Naive thymus-derived CD8-positive, alpha-beta T cell (primary cell): ENCODE data around the gene SLC39A6. TPM values are rescaled to one million over a fixed set of nuclear protein-coding genes. Genes with fewer than 3 reads are reported as not detected.
"Not testable (repeated sequence)": the region's sequence is repeated elsewhere in the genome, so short reads cannot be mapped to it uniquely, and the experiment has no call there.

ENCODE experiments used
- ATAC-seq, 2 donors: fragments of 150-1000 bp; cut with Tn5 transposase in 1 of 2; sonication (Bioruptor Pico), chemical (Tn5 transposase) in 1 of 2; 1 replicate in 1 of 2; 2 replicates in 1 of 2; pipeline ENCODE4 v1.10.0; 2021; ENCODE audit warnings: mild to moderate bottlenecking in 2 of 2, moderate library complexity in 2 of 2
- POLR2A ChIA-PET: fragments of 350-600 bp; sonication (Branson Sonifier 250); formaldehyde crosslinking; loops from one replicate; lab custom pipeline; 2021; ENCODE audit warnings: antibody characterized with exemption; lab: Charles Lee
- DNase-seq, 10 donors: peaks; one replicate each; pipeline versions ENCODE4 v3.0.0 to v3.0.0-alpha.2; 2020 to 2022
- H3K27ac Mint-ChIP-seq, 10 donors: one replicate each; pipeline ENCODE4 v1.8.0; 2020 to 2022; ENCODE audit warnings: mild to moderate bottlenecking in 10 of 10, mixed read lengths in 10 of 10, moderate library complexity in 4 of 10, inconsistent platforms in 1 of 10
- H3K27me3 Mint-ChIP-seq, 5 donors: one replicate each; pipeline ENCODE4 v1.8.0; 2021 to 2022; ENCODE audit warnings: mixed read lengths in 5 of 5
- H3K36me3 Mint-ChIP-seq, 3 donors: one replicate each; pipeline ENCODE4 v1.8.0; 2020 to 2022; ENCODE audit warnings: mixed read lengths in 3 of 3, mild to moderate bottlenecking in 2 of 3, inconsistent platforms in 1 of 3
- H3K4me1 Mint-ChIP-seq, 4 donors: one replicate each; pipeline ENCODE4 v1.8.0; 2021 to 2022; ENCODE audit warnings: mixed read lengths in 4 of 4
- H3K4me3 Mint-ChIP-seq, 10 donors: one replicate each; pipeline ENCODE4 v1.8.0; 2020 to 2022; ENCODE audit warnings: mild to moderate bottlenecking in 10 of 10, mixed read lengths in 10 of 10, moderate library complexity in 6 of 10, inconsistent platforms in 1 of 10
- H3K9me3 Mint-ChIP-seq, 9 donors: one replicate each; pipeline ENCODE4 v1.8.0; 2020 to 2022; ENCODE audit warnings: mixed read lengths in 9 of 9, mild to moderate bottlenecking in 3 of 9, inconsistent platforms in 1 of 9, moderate library complexity in 1 of 9
- polyA plus RNA-seq, 3 donors: library from polyadenylated mRNA; unstranded; fragments of 300-500 nt; fragmentation: Illumina TruSeq; gene quantifications; one replicate each; pipeline ENCODE4 v1.2.3, GENCODE V29; 2021
- total RNA-seq, 8 experiments: library from RNA in 2 of 8; stranded (reverse) in 2 of 8; gene quantifications; one replicate each; pipeline ENCODE4 v1.2.3 and lab custom pipeline; 2021 to 2026

The SLC39A6 gene
- total and polyA plus RNA-seq, 5 experiments from 2014 or later, result 22.2 to 25.3 (median 22.9) TPM

DNA sequence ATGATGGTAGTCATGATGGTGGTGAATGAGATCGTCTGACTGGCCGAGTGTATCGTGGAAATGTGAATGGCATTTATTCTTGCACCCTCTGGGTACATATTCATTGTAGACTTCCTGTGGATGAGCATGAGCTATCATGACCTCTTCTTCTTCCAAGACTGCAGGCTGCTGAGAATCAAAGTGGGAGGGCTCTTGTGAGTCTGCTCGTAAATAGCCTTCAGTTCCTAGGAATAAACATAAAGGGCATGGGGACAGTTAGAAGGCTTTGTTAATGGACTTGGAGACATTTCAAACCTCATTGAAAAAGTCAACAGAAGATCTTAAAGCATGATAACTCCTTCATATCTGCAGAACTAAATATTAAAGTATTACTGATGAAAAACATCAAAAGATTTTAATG is 14.9 kb downstream of the SLC39A6 start:
- no peaks in the 10 kb centered on the region for H3K9me3 Mint-ChIP-seq
- no peak for ATAC-seq
- H3K4me1 Mint-ChIP-seq, result peaks cover 0 to 2% (median 0%) of the 10 kb centered on the region in 4 donors
- no peak overlapping the region for H3K4me3 Mint-ChIP-seq
- POLR2A ChIA-PET, result interaction anchor here (1.2 kb wide), 1 partner anchor 14 kb away, joined by 3 read pairs; the partner anchor contains the start of gene SLC39A6
- H3K27me3 Mint-ChIP-seq, result no peaks in the 10 kb centered on the region
- peaks cover 13 to 85% (median 41%) of the 10 kb centered on the region in 3 donors for H3K36me3 Mint-ChIP-seq
- DNase-seq, result no peak
- peak overlapping the region in 1 of 10 donors; percentile 48 for H3K27ac Mint-ChIP-seq

DNA sequence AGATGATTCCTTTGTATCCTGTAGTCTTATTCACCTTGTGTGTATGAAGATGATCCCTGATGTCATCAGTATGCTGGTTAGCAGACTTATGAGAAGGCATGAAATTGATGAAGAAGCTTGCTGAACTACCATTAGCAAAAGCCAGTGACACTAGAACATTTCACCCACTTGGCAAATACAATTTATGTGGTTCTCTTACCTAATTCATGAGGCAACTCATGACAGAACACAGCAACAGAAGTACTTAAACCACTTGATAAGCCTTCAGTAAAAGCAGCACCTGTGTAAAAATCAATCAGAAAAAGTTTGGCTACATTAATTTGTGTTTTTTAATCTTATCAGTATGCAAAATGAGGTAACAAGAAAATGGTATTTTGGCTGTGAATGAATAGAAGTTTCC is 16.8 kb downstream of the SLC39A6 start:
- H3K27ac Mint-ChIP-seq, result no peak overlapping the region
- DNase-seq (no peak), ATAC-seq (no peak)
- H3K9me3 Mint-ChIP-seq, result no peaks in the 10 kb centered on the region
- H3K36me3 Mint-ChIP-seq, result peaks cover 13 to 85% (median 45%) of the 10 kb centered on the region in 3 donors
- H3K4me3 Mint-ChIP-seq, result no peak overlapping the region
- POLR2A ChIA-PET, result no interaction called here
- peaks cover 0 to 2% (median 0%) of the 10 kb centered on the region in 4 donors for H3K4me1 Mint-ChIP-seq
- no peaks in the 10 kb centered on the region for H3K27me3 Mint-ChIP-seq

DNA sequence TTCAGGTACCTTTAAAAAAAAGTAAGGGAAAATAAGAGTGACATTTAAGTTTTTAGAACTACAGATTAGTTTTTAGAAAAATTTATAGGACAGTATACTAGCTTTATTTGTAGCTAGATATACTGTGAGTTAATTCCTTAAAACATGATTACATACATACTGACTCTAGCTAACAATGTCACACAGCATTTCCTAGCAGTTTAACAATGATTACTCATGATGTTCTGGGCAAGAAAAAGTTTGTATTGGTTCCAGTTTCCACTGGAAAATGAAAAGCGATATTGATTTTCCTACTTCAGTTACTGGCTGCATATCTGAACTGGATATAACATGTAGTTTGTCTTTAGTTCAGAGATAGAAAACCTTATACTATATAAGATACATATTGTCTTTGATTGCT is 19.4 kb downstream of the SLC39A6 start:
- POLR2A ChIA-PET, result no interaction called here
- ATAC-seq (no peak), DNase-seq (no peak)
- no peak overlapping the region for H3K27ac Mint-ChIP-seq
- H3K4me1 Mint-ChIP-seq, result peaks cover 0 to 2% (median 0%) of the 10 kb centered on the region in 4 donors
- H3K4me3 Mint-ChIP-seq, result no peak overlapping the region
- no peaks in the 10 kb centered on the region for H3K9me3 Mint-ChIP-seq
- no peaks in the 10 kb centered on the region for H3K27me3 Mint-ChIP-seq
- peaks cover 4 to 61% (median 38%) of the 10 kb centered on the region in 3 donors for H3K36me3 Mint-ChIP-seq

DNA sequence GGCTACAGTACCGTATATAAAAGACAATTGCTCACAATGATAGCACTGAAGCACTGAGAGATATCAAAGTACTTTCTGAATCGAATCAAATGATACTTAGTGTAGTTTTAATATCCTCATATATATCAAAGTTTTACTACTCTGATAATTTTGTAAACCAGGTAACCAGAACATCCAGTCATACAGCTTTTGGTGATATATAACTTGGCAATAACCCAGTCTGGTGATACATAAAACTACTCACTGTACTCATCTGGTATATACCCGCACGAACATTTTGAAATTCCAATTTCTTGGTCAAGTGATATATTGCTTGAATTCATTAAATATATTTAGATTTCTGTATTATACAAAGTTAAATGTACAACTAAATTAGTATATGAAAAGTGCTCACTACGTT is 20.5 kb downstream of the SLC39A6 start:
- POLR2A ChIA-PET, result no interaction called here
- ATAC-seq, result no peak
- peaks cover 0 to 2% (median 0%) of the 10 kb centered on the region in 4 donors for H3K4me1 Mint-ChIP-seq
- H3K36me3 Mint-ChIP-seq, result peaks cover 0 to 50% (median 30%) of the 10 kb centered on the region in 3 donors
- H3K9me3 Mint-ChIP-seq, result no peaks in the 10 kb centered on the region
- no peak for DNase-seq
- no peak overlapping the region for H3K4me3 Mint-ChIP-seq
- no peak overlapping the region for H3K27ac Mint-ChIP-seq
- no peaks in the 10 kb centered on the region for H3K27me3 Mint-ChIP-seq

DNA sequence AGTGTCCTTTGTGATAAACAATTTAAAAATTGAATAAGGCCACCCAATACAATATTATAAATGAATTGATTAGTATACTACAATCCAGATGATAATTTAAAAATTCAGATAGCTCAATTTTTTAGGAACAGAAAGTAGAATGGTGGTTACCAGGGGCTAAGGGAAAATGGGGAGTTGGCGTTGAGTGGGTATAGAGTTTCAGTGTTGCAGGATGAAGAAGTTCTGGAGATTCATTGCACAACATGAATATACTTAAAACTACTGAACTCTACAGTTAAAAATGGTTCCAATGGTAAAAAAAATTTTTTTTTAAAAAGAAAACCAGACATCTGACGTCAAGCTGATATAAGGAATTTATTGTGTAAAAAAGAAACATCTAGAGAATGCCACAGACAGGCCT is 20.9 kb downstream of the SLC39A6 start:
- H3K4me1 Mint-ChIP-seq, result peaks cover 0 to 2% (median 0%) of the 10 kb centered on the region in 4 donors
- POLR2A ChIA-PET, result no interaction called here

DNA sequence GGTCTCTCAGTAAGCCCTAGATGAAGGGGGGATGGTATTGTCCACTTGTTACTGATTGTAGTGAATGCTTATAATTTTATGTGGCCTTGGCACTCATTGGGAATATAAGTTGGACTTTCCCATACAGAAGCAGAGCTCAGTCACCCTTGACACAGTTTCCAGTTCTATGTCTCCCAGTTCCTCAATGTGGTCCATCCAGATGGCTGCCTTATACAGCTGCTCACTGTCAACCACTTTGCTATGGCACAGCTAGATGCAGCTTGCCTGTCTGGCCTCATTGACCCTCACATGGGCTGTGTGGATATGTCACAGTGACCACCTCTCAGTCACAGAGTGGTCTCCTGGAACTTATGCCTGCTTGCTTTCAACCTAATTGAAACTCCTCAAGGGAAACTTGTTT is 21.7 kb downstream of the SLC39A6 start:
- Mint-ChIP-seq H3K27me3 (no peaks in the 10 kb centered on the region), H3K27ac (no peak overlapping the region), H3K36me3 (peaks cover 0 to 40% (median 23%) of the 10 kb centered on the region in 3 donors), H3K4me1 (peaks cover 0 to 2% (median 0%) of the 10 kb centered on the region in 4 donors), H3K4me3 (no peak overlapping the region), H3K9me3 (peaks cover 0 to 8% (median 0%) of the 10 kb centered on the region in 9 donors)
- ATAC-seq, result no peak
- POLR2A ChIA-PET, result no interaction called here
- no peak for DNase-seq

More for the DNA sequence above, 20.9 kb downstream of the SLC39A6 start:
- Mint-ChIP-seq H3K4me3 (no peak overlapping the region), H3K36me3 (peaks cover 0 to 48% (median 29%) of the 10 kb centered on the region in 3 donors), H3K27ac (no peak overlapping the region), H3K9me3 (peaks cover 0 to under 1% (median 0%) of the 10 kb centered on the region in 9 donors), H3K27me3 (no peaks in the 10 kb centered on the region)
- ATAC-seq (no peak), DNase-seq (no peak)

DNA sequence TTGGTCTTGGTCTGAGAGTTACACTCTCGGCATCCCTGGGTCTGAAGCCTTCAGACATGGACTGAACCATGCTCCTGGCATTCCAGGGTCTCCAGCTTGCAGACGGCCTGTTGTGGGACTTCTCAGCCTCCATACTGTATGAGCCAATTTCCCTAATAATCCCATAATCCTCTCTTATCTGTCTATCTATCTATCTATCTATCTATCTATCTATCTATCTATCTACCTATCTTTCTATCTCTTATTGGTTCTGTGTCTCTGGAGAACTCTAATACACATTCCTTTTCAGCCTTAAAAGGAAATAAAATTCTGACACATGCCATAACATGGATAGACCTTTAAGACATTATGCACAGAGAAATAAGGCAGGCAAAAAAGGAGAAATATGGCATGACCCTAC is 24.4 kb downstream of the SLC39A6 start:
- Mint-ChIP-seq H3K9me3 (peaks cover 0 to 9% (median 0%) of the 10 kb centered on the region in 9 donors), H3K27me3 (peaks cover 0 to 10% (median 0%) of the 10 kb centered on the region in 5 donors), H3K27ac (no peak overlapping the region), H3K4me3 (no peak overlapping the region), H3K4me1 (no peaks in the 10 kb centered on the region), H3K36me3 (peaks cover 0 to 17% (median 4%) of the 10 kb centered on the region in 3 donors)
- no peak for ATAC-seq
- DNase-seq, result no peak
- POLR2A ChIA-PET, result no interaction called here

DNA sequence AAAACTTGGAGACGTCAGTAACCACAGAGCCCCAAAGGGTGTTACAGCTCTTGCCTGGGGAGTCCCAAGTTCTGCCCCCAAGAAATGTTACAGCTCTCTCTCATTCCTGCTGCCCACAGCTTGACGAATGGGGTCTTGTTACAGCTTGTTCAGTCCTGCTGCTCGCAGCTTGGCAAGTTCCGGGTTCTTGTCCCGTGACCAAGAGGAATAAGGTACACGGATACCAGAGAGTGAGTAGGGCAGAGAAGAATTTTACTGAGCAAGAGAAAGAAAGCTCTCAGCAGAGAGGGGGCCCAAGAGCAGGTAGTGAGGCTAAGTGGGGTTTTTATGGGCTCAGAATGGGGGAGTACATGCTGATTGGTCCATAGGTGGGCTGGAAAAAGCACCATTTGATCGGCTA is 27.2 kb downstream of the SLC39A6 start:
- Mint-ChIP-seq H3K36me3 (no peaks in the 10 kb centered on the region), H3K4me3 (no peak overlapping the region), H3K27me3 (peaks cover 0 to 10% (median 0%) of the 10 kb centered on the region in 5 donors), H3K4me1 (no peaks in the 10 kb centered on the region), H3K9me3 (peaks cover 0 to 9% (median 0%) of the 10 kb centered on the region in 9 donors), H3K27ac (peak overlapping the region in 1 of 10 donors; percentile 29)
- no peak for ATAC-seq
- POLR2A ChIA-PET, result no interaction called here
- DNase-seq, result no peak

DNA sequence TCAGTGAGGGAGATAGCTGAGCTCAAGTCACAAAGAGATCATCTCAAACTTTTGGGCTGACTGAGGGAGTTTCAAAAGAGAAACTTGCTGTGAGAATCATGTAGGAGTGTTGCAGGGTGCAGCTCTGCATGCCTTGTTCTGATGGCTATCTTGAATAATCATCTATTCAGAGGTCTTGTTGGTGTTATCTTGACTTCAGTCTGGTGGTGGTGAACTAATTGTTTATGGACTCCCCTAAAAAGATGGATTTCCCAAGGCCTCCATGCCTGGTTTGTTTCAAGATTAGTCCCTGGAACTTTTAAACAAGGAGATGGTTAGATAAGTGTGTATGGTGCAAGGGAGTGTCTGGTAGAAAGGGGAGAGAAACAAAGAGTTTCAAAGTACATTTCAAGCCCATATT is 29.8 kb downstream of the SLC39A6 start:
- POLR2A ChIA-PET, result no interaction called here
- Mint-ChIP-seq H3K27ac (no peak overlapping the region), H3K36me3 (no peaks in the 10 kb centered on the region), H3K9me3 (peaks cover 0 to 9% (median 0%) of the 10 kb centered on the region in 9 donors), H3K4me1 (no peaks in the 10 kb centered on the region), H3K4me3 (no peak overlapping the region), H3K27me3 (peaks cover 0 to 10% (median 3%) of the 10 kb centered on the region in 5 donors)
- DNase-seq (no peak), ATAC-seq (no peak)

DNA sequence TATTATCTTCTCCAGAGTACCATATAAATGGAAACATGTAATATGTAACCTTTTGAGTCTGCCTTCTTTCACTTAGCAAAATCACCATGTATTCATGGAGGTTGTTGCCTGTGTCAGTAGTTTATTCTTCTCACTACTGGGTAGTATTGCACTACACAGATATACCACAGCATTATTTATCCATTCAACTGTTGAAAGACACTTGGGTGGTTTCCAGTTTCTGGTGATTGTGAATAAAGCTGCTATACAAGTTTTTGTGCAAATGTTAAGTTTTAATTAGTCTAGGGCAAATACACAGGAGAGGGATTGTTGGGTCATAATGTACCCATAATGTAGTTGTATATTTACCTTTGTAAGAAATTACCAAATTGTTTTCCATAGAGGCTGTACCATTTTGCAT is 32.2 kb downstream of the SLC39A6 start:
- H3K36me3 Mint-ChIP-seq, result no peaks in the 10 kb centered on the region
- POLR2A ChIA-PET, result no interaction called here
- DNase-seq, result no peak

DNA sequence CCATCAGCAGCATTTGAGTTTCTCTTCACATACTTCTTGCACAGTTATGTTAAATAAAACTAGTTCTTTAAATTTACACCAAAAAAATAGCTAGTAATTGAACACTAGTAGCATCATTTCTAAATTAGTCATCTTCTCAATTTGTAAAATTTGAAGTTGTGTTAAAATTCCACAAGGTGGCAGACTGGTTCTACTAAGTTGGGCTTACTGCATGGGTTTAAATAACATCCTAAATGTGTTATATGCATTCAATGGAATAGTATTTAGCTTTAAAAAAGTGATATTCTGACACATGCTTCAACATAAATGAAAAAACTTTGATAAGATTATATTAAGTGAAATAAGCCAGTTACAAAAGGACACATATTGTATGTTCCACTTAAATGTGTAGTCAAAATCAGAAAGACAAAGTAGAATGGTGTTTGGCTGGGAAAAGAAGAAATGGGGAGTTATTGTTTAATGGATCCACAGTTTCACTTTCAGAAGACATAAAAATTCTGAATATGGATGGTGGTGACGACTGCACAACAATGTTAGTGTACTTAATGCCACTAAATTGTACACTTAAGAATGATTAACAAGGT is 33.1 kb downstream of the SLC39A6 start:
- H3K27ac Mint-ChIP-seq, result no peak overlapping the region
- H3K36me3 Mint-ChIP-seq, result no peaks in the 10 kb centered on the region
- DNase-seq (peak in 3 of 10 donors; percentile 45 to 54 (median 54)), ATAC-seq (peak; percentile 36 to 42)
- peaks cover 0 to 4% (median under 1%) of the 10 kb centered on the region in 5 donors for H3K27me3 Mint-ChIP-seq
- POLR2A ChIA-PET, result no interaction called here
- no peak overlapping the region for H3K4me3 Mint-ChIP-seq
- H3K9me3 Mint-ChIP-seq, result no peaks in the 10 kb centered on the region
- H3K4me1 Mint-ChIP-seq, result peaks cover 4 to 8% (median 7%) of the 10 kb centered on the region in 4 donors

More for the DNA sequence above, 32.2 kb downstream of the SLC39A6 start:
- no peak for ATAC-seq
- Mint-ChIP-seq H3K9me3 (no peaks in the 10 kb centered on the region), H3K27me3 (peaks cover 0 to 5% (median 3%) of the 10 kb centered on the region in 5 donors), H3K4me1 (peaks cover 4 to 8% (median 7%) of the 10 kb centered on the region in 4 donors), H3K27ac (no peak overlapping the region), H3K4me3 (no peak overlapping the region)

DNA sequence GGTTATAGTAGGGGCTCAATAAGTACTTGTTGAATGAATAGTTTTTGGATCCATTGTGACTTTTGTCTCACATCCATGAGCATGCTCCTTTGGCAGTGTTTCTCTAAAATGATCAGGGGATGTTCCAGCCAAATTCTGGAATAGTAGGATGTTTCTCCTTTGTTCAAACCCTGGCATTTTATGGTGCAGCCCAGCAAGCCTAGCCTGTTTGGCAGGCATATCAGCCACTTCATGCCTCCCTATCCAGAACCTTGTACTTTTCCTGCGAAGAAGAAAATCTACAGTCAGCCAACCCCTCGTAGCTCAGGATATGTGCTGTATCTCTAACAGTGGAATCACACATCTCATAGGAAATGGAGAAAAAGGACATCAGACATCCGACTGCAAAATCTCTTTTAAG is 34.7 kb downstream of the SLC39A6 start:
- Mint-ChIP-seq H3K27ac (no peak overlapping the region), H3K36me3 (no peaks in the 10 kb centered on the region), H3K4me3 (no peak overlapping the region), H3K9me3 (no peaks in the 10 kb centered on the region), H3K27me3 (peaks cover 0 to 4% (median 0%) of the 10 kb centered on the region in 5 donors), H3K4me1 (peaks cover 4 to 8% (median 7%) of the 10 kb centered on the region in 4 donors)
- POLR2A ChIA-PET, result no interaction called here
- no peak for ATAC-seq
- DNase-seq, result no peak

DNA sequence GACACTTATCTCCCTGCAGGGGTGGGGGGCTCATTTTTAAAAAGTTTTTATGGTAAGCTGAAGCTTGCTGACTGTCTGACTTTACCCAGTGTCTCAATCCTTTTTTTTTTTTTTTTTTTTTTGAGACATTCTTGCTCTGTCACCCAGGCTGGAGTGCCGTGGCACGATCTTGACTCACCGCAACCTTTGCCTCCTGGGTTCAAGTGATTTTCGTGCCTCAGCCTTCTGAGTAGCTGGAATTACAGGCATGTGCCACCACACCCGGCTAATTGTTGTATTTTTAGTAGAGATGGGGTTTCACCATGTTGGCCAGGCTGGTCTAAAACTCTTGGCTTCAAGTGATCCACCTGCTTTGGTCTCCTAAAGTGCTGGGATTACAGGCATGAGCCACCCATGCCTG is 37.0 kb downstream of the SLC39A6 start:
- POLR2A ChIA-PET, H3K36me3 Mint-ChIP-seq, H3K27me3 Mint-ChIP-seq: not testable (repeated sequence)

More for the DNA sequence above, 37.0 kb downstream of the SLC39A6 start:
- not testable (repeated sequence) for DNase-seq, H3K4me3 Mint-ChIP-seq, ATAC-seq, H3K4me1 Mint-ChIP-seq, H3K27ac Mint-ChIP-seq, H3K9me3 Mint-ChIP-seq
